ENCODE data around the gene TDRD9.

TDRD9 gene

GRCh38 chr14:103910984-103911383 lies 17.3 kb upstream of the TDRD9 start:
- TF ChIP-seq SIN3A (IDR thresholded peaks at IDR 0.05; ENCODE audit: borderline replicate concordance, insufficient read depth, low read length) (no peak), TAF1 (IDR thresholded peaks at IDR 0.05; ENCODE audit: borderline replicate concordance, insufficient read depth, low read length) (no peak), POLR2AphosphoS5 (IDR thresholded peaks at IDR 0.05; ENCODE audit: low read depth, low read length) (no peak), FOXP2 (optimal IDR thresholded peaks at IDR 0.05; ENCODE audit: borderline replicate concordance, extremely low read depth, extremely low read length, insufficient read depth) (no peak)
- TF ChIP-seq, protein P1, sequence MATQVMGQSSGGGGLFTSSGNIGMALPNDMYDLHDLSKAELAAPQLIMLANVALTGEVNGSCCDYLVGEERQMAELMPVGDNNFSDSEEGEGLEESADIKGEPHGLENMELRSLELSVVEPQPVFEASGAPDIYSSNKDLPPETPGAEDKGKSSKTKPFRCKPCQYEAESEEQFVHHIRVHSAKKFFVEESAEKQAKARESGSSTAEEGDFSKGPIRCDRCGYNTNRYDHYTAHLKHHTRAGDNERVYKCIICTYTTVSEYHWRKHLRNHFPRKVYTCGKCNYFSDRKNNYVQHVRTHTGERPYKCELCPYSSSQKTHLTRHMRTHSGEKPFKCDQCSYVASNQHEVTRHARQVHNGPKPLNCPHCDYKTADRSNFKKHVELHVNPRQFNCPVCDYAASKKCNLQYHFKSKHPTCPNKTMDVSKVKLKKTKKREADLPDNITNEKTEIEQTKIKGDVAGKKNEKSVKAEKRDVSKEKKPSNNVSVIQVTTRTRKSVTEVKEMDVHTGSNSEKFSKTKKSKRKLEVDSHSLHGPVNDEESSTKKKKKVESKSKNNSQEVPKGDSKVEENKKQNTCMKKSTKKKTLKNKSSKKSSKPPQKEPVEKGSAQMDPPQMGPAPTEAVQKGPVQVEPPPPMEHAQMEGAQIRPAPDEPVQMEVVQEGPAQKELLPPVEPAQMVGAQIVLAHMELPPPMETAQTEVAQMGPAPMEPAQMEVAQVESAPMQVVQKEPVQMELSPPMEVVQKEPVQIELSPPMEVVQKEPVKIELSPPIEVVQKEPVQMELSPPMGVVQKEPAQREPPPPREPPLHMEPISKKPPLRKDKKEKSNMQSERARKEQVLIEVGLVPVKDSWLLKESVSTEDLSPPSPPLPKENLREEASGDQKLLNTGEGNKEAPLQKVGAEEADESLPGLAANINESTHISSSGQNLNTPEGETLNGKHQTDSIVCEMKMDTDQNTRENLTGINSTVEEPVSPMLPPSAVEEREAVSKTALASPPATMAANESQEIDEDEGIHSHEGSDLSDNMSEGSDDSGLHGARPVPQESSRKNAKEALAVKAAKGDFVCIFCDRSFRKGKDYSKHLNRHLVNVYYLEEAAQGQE (IDR thresholded peaks at IDR 0.05; ENCODE audit: insufficient read depth in 1 of 2, low read depth in 2 of 2, low read length in 2 of 2), result no peak

DNA sequence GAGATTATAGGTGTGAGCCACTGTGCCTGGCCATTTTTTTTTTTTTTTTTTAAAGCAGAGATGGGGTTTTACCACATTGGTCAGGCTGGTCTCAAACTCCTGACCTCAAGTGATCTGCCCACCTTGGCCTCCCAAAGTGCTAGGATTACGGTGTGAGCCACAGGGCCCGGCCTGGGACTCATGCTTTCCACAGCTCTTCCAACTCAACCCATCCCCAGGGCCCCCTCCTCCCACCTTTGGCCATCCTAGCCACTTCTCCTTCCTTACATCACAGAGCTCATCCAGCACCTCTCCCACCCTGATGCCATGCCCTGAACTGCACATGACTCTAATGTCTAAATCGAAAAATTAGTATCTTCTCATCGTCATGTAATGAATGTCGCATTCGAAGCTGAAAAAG lies 12.6 kb upstream of the TDRD9 start:
- TF ChIP-seq SIN3A (IDR thresholded peaks at IDR 0.05; ENCODE audit: borderline replicate concordance, insufficient read depth, low read length), result no peak
- no peak for TF ChIP-seq FOXP2 (optimal IDR thresholded peaks at IDR 0.05; ENCODE audit: borderline replicate concordance, extremely low read depth, extremely low read length, insufficient read depth)
- no peak for TF ChIP-seq POLR2AphosphoS5 (IDR thresholded peaks at IDR 0.05; ENCODE audit: low read depth, low read length)
- no peak for TF ChIP-seq TAF1 (IDR thresholded peaks at IDR 0.05; ENCODE audit: borderline replicate concordance, insufficient read depth, low read length)
- TF ChIP-seq, protein P1 (IDR thresholded peaks at IDR 0.05; ENCODE audit: insufficient read depth in 1 of 2, low read depth in 2 of 2, low read length in 2 of 2), result no peak

DNA sequence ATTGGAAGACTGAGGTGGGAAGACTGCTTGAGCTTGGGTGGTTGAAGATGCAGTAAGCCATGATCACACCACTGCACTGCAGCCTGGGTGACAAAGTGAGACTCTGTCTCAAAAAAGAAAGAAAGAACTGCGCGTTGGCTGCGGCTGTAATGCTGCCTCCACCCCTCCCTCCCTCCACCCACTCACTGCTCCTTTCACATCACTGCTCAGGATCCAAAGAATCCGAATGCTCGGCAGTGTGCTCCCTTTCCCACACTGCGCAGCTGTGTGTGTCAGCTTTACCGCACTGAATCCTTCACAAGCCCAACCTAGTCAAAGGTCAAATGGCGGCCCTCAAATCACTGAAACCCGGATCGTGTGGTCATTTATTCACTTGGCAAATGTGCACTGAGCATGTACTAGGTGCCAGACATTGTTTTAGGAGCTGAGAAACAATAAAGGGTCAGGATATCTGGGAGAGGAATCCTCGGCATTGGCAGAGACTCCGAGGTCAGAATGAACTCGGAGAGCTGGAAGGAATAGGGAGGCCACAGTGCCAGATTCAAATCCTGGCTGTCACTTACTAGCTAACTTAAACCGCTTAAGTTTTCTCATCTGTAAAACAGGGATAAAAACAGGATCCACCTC lies 11.5 kb upstream of the TDRD9 start:
- no peak for TF ChIP-seq SIN3A (IDR thresholded peaks at IDR 0.05; ENCODE audit: borderline replicate concordance, insufficient read depth, low read length)
- no peak for TF ChIP-seq POLR2AphosphoS5 (IDR thresholded peaks at IDR 0.05; ENCODE audit: low read depth, low read length)
- no peak for TF ChIP-seq TAF1 (IDR thresholded peaks at IDR 0.05; ENCODE audit: borderline replicate concordance, insufficient read depth, low read length)
- TF ChIP-seq, protein P1 (IDR thresholded peaks at IDR 0.05; ENCODE audit: insufficient read depth in 1 of 2, low read depth in 2 of 2, low read length in 2 of 2), result no peak
- no peak for TF ChIP-seq FOXP2 (optimal IDR thresholded peaks at IDR 0.05; ENCODE audit: borderline replicate concordance, extremely low read depth, extremely low read length, insufficient read depth)

DNA sequence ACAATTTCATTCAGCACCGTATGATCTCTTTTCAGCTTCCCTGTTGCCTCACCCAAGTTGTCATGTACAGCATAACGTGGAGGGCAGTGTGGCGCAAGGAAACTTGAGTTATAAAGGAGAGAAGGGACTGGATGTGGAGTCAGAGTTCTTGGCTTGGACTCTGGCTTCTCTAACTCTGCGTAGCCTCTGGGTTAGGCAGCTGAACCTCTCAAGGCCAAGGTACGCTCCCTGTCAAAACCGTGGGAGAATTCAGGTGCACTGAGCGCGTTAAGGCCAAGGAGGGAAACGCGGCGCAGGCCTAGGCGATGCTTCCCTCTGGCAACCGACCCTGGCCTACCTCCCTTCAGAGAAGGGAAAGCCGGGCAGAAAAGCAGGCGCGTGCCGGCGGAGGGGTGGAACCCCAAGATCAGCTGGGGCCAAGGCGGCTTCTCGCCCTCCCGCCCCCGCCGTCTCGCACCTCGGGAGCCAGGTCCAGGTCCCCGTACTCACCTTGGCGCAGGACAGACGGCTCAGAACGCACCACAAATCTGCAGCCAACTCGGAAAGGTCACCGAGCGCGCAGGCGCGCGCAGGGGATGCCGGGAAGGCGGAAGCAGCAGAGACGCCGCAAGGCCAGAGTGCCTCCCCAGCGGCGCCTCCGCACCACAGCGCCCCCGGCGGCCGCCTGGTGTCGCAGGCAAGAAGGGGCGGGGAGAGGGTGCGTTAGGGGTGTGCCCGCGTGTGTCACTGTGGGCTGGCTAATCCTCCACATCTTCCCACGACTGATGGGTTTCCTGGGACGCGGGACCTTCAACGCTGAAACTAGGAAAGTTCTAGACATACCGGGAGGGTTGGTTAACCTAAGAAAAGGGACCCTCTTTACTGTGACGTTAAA lies 7.0 kb upstream of the TDRD9 start:
- TF ChIP-seq, protein P1 (IDR thresholded peaks at IDR 0.05; ENCODE audit: insufficient read depth in 1 of 2, low read depth in 2 of 2, low read length in 2 of 2), result no peak
- TF ChIP-seq POLR2AphosphoS5 (IDR thresholded peaks at IDR 0.05; ENCODE audit: low read depth, low read length) (peak; percentile 87), TAF1 (IDR thresholded peaks at IDR 0.05; ENCODE audit: borderline replicate concordance, insufficient read depth, low read length) (peak; percentile 71), FOXP2 (optimal IDR thresholded peaks at IDR 0.05; ENCODE audit: borderline replicate concordance, extremely low read depth, extremely low read length, insufficient read depth) (peak; percentile 85), SIN3A (IDR thresholded peaks at IDR 0.05; ENCODE audit: borderline replicate concordance, insufficient read depth, low read length) (no peak)
